NCI-H1417 treated with DMSO at 0.1 percent for 48 hours (cell line): ENCODE data around the gene CDH22.

Experiments used
- DNase-seq: peaks from one replicate; lab custom pipeline; 2025; lab: John Stamatoyannopoulos, UW

The CDH22 gene

DNA sequence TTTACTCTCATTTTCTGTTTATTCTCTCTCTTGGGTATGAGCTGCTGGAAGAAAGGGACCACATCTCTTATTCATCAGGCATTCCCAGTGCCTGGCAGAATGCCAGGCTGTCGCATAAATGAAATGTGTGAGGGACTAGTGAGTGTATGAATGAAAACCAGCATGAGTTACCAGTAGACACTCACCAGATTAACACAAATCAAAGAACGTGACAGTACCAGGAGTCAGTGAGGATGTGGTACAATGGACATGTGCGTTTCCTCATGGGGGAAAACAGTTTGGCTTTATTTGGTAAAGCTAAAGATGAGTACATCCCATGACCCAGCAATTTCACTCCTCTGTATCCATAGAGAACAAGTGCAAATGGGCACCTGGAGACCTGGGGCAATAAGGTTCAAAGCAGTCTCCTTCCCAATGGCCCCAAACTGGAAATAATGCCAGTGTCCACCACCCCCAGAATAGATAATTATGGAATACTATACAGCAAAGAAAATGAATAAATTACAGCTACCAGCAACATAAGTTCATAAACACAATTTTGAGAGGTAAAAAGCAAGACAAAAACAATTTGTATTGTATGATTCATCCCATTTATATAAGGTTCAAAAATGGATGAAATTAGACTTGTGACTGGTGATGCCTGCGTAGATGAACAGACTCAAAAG, 93.3 kb downstream of the CDH22 start:
- DNase-seq, result no peak

DNA sequence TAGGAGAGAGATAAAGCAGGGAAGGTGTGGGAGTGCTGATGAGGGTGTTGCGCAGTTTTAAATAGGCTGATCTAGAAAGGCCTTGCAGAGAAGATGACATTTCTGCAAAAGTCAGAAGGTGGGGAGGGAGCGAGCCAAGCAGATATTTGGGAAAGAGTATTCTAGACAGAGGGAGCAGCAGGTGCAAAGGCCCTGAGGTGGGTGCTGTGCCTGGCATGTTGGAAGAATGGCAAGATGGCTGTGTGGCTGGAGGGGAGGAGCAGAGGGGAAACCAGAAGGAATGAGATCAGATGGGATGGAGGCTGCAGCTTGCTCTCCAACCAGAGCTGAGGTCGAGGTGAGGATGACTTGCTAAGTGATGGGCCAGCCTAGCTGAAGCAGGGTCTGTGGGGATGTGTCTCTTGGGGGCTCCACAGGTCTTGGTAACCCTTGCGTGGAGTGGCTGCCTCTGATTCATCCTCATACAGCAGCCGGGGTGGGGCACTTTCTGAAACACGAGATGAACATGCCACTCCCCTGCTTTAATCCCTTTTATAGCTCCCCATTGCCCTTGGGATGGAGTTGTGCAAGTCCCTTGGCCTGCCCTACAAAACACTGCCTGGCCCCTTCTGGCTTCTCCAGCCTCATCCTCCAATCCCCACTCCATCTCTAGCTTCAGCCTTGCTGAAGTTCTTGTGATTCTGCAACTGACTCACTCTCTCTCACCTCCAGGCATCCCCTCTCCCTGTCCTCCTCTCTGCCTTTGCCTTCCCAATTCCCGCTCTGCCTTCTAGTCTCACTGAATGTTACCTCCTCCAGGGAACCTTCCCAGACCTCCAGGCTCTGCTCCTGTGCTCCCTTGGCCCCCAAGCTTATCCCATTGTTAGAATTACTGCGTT, 94.1 kb downstream of the CDH22 start:
- DNase-seq, result no peak

- DNase-seq, result no peak
Observed at GRCh38 chr20:46212876-46213275, 95.4 kb downstream of the CDH22 start.

- no peak for DNase-seq
Observed at GRCh38 chr20:46212252-46212651, 96.0 kb downstream of the CDH22 start.

GRCh38 chr20:46211331-46211722, 97.0 kb downstream of the CDH22 start:
- DNase-seq, result no peak

GRCh38 chr20:46210672-46211330, 97.5 kb downstream of the CDH22 start:
- no peak for DNase-seq

DNA sequence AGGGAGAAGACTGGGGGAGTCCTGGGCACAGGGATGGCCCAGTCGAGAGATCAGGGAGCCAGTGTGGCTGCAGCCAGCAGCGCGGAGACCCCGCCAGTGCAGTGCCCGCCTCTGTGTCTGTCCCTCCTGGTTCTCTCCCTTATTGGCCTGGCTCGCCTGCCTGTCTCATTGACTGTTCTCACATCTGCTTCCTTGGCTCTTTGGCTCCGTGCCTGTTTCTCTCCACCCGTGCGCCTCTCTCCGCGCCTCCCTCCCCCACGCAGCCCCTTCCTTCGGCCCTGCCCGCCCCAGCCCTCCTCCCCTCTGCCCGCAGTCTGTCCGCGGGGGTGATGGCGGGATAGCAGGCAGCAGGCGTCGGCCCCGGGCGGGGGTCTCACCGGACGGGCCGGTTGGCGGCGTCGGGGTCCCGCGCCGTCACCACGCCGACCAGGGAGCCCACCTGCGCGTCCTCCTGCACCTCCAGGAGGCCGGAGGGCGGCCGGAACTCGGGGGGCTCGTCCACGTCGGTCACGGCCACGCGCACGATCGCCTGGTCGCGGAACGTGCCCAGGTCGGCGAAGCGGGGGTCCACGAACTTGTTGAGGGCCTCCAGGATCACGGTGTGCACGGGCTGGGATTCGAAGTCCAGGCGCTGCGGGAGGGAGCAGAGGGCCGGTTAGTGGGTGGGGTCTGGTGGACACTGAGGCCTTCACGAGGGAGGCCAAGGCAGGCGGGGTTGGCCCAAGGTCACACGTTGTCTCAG, 98.2 kb downstream of the CDH22 start:
- no peak for DNase-seq

- DNase-seq, result no peak
Observed at GRCh38 chr20:46207793-46208192, 100.5 kb downstream of the CDH22 start.

DNA sequence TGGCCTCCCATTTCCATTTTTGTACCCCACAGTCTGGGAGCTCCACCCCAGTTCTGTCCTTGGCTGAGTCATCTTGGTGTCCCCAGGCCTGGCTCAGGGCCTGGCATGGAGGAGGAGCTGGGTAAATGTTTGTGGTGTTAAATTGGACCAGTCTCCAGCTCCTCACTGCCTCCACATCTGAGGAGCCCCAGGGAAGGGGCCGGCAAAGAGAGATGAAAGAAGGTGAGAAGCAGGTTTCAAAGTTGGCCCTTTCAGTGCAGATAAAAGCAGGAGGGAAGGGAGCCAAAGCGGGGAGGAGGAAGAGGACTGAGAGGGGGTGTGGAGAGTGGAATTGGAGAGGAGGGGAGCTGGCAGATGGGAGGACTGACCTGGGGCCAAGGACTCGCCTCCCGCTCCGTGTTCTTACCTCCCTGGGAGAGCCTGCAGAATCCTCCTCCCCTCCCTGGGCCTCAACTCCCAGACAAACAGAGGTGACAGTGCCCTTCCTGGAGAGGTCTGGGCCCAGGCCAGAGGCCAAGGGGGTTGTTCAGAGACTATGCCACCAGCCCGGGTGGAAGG, 101.2 kb downstream of the CDH22 start:
- no peak for DNase-seq

GRCh38 chr20:46206025-46206424, 102.3 kb downstream of the CDH22 start:
- DNase-seq, result no peak

DNA sequence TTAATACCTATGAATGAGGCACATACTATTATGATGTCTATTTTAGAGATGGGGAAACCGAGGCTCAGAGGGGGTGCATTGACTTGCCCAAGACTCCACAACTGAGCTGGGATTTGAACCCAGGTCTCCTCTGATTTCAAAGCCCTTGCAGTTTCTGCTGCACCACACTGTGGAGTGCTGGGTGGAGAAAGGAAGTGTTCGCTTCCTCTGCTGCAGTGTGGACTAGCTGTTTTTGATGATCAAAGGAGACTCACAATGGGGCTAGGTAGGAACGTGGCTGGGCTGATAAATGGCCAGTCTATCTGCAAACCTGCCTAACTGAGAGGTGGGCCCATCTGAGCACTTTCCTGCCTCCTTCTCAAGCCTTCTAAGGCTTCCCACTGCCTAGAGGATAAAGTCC, 102.9 kb downstream of the CDH22 start:
- DNase-seq, result no peak

GRCh38 chr20:46204594-46205186, 103.6 kb downstream of the CDH22 start:
- no peak for DNase-seq

GRCh38 chr20:46203510-46203837, 104.8 kb downstream of the CDH22 start:
- DNase-seq, result no peak

GRCh38 chr20:46202766-46203509, 105.4 kb downstream of the CDH22 start:
- DNase-seq, result no peak

GRCh38 chr20:46200582-46201570, 107.4 kb downstream of the CDH22 start:
- no peak for DNase-seq

DNA sequence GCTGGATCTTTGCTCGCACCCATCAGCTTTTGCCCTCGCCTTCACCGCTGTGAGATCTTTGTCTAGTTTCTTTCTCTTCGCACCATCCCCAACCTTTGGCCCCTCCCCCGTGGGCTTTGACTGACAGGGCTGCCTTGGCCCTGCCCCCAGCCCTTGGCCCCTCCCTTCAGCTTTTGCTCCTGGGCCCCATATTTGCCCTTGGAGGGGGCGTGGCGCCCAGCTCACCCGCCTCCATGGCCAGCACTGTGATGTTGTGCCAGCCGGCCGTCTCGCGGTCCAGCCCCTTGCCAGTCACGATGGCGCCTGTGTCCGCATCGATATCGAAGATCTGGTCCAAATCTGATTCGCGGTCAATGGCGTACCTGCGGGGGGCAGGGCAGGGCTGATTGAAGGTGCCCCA, 109.1 kb downstream of the CDH22 start:
- no peak for DNase-seq

GRCh38 chr20:46196990-46197389, 111.3 kb downstream of the CDH22 start:
- no peak for DNase-seq

DNA sequence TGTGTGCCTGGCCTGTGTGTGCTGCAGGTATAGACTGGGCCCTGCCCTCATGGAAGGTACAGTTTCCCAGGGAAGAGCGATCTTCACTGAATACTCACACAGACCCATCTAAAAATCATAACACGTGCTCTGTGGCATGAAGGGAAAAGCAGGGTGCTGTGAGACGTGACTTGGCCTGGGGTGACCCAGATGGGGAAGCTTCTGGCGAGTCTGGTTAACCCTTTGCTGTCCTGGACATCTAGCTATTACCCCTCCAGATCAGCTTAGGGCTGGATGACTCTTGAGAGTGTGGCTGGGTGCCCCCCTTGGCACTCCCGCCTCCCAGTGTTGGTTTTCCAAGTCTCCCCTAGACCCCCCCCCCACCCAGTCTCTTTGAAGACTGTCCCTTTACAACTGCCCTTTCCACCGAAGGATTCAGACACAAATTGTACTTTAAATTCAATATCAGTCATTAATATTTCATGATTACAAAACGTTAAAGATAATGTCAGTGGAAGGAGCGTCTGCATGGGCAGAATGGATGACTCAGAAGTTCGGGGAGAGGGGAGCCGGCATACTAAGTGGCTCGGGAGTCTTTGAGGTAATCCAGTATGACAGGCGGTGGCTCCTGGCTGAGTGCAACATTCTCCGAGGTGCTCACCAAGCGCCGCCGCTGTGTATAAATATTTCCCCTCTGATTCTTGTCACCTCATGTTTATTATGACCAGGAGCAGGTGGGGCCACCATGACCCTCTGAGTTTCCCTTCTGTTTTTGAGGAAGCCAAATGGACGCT, 112.8 kb downstream of the CDH22 start:
- DNase-seq, result no peak

GRCh38 chr20:46194409-46194808, 113.9 kb downstream of the CDH22 start:
- DNase-seq, result no peak
